HUES64 (cell line): ENCODE data around the gene LRRC41.

Experiments
- H3K27ac ChIP-seq: 2 replicates; pipeline ENCODE4 v1.7.0; 2013; ENCODE audit warnings: low read depth, low read length, inconsistent platforms
- H3K27me3 ChIP-seq: 2 replicates; pipeline ENCODE4 v1.6.1; 2013; ENCODE audit warnings: mild to moderate bottlenecking, low read length; ENCODE audit not compliant: insufficient read depth
- H3K36me3 ChIP-seq: 2 replicates; pipeline ENCODE4 v1.6.1; 2013; ENCODE audit warnings: mild to moderate bottlenecking, low read length; ENCODE audit not compliant: insufficient read depth
- H3K4me1 ChIP-seq: 2 replicates; pipeline ENCODE4 v1.6.1; 2013; ENCODE audit warnings: mild to moderate bottlenecking, low read length, moderate library complexity; ENCODE audit not compliant: insufficient read depth
- H3K4me3 ChIP-seq: 2 replicates; pipeline ENCODE4 v1.5.1; 2013; ENCODE audit warnings: mild to moderate bottlenecking, low read length, moderate library complexity
- H3K9ac ChIP-seq: 2 replicates; pipeline ENCODE4 v1.6.1; 2013; ENCODE audit warnings: mild to moderate bottlenecking, low read depth, low read length
- H3K9me3 ChIP-seq: 2 replicates; pipeline ENCODE4 v1.6.1; 2013; ENCODE audit warnings: low read depth, low read length; ENCODE audit not compliant: insufficient read depth
- WGBS: fragments of 150-250, 120-280 bp; methylation state at CpG from one replicate; pipeline ENCODE4 v1.1.7; 2013; ENCODE audit warnings: missing lambda C conversion rate; 5-methylcytosine and 5-hydroxymethylcytosine counted together

LRRC41 gene

DNA sequence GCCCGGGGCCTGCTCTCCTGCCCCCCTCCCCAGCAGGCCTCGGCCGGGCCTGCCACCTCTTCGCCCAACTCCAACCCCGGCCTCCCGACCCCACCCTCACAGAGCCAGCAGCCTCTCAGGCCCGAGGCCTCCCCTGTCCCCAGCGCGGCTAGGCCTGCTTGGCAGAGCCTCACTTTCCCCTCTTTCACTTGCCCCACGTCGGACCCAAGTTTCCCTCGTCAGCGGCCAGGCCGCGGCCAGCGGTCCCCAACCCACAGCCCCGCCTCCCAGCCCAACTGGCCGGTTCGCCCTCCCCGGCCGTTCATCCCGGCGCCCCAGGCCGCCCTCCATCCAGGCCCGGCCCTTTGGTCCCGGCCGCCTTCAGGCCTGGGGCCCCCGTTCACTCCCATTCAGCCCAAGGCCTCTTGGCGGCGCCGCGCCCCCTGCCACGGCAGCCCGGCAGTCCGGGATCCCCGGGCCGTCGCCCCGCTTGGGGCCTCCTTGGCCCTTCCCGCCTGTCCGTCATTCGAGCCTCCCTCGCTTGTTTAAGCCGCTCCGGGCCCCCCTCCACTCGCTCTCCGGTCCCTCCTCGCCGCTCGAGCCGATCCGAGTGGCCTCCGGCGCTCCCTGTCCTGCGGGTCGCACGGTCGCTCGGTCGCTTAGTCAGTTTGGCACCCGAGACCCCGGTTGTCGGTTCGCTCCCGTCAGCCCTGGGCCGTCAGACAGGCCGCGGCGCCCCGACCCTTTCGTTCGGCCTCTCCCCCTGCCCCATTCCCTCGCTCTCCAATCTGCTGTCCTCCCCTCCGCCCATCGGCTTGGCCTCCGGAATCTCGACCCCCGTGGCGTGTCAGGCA, 1.4 kb downstream of the LRRC41 start:
- Histone ChIP-seq H3K36me3 (peaks cover 14% of the 10 kb centered on the region), H3K27ac (peak overlapping the region; percentile 92), H3K4me3 (peak overlapping the region; percentile 82), H3K9ac (peak overlapping the region; percentile 92), H3K27me3 (no peaks in the 10 kb centered on the region), H3K4me1 (peaks cover 28% of the 10 kb centered on the region), H3K9me3 (no peaks in the 10 kb centered on the region)
- under 1% methylated on average over 79 of the region's 79 CpGs for WGBS

DNA sequence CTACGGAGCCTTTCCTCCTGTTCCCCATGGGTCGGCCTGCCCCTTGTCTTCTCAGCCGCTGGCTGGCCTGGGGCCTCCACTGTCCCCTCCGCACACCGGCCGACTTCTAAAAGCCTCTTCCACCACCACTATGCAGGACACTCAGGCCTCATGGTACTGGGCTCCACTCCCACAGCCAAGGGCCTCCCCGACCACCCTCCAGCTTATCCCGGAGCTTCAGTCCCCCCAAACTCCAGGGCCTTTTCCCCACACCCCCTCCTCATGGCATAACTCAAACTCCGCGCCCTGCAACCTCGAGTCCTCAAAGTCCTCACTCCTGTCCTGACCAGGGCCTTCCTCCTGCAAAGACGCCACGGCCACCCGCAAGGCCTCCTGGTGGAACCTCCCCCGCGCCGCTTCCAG, 2.0 kb downstream of the LRRC41 start:
- Histone ChIP-seq H3K27me3 (no peaks in the 10 kb centered on the region), H3K4me1 (peaks cover 25% of the 10 kb centered on the region), H3K4me3 (peak overlapping the region; percentile 82), H3K9ac (peak overlapping the region; percentile 92), H3K36me3 (peaks cover 20% of the 10 kb centered on the region), H3K9me3 (no peaks in the 10 kb centered on the region), H3K27ac (peak overlapping the region; percentile 92)
- 23% methylated on average over 17 of the region's 17 CpGs for WGBS

DNA sequence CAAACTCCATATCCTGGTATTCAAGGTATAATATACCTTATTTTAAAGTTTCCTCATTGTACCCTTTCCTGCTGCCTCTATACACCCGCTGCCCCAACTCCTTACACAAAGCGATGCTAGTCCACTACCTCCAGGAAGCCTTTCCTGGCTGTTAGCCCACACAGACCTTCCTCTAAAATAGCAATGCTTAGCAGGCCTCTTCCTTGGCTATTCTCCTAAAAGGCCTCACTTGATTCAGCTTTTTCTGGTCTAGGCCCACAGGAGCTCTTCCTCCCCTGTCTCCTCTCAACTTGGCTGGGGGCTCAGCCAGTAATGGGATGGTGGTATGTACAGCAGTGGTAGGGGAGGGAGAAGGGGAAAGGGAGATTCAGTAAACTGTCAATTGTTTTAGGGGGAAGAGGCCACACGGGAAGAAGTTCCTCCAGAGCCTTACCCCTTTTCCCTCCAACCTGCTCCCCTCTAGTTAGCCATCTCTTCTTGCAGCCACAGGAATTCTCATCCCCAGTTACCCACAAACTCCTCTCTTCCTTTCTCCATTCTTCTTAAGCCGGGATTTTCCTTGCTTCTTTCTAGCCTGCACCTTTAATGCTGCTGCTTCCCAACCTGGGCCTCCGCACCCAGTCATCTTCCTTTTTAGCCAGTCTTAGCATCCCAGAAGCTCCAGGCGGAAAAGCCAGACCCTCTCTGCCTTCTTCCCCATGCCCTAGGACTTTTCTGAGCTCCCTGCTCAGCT, 2.6 kb downstream of the LRRC41 start:
- Histone ChIP-seq H3K27me3 (no peaks in the 10 kb centered on the region), H3K9ac (peak overlapping the region; percentile 92), H3K36me3 (peaks cover 21% of the 10 kb centered on the region), H3K4me1 (peaks cover 25% of the 10 kb centered on the region), H3K27ac (peak overlapping the region; percentile 33; the same call in 1 of the 2 replicates), H3K9me3 (no peaks in the 10 kb centered on the region), H3K4me3 (peak overlapping the region; percentile 82)
- WGBS, result 64% methylated on average over 6 of the region's 6 CpGs

DNA sequence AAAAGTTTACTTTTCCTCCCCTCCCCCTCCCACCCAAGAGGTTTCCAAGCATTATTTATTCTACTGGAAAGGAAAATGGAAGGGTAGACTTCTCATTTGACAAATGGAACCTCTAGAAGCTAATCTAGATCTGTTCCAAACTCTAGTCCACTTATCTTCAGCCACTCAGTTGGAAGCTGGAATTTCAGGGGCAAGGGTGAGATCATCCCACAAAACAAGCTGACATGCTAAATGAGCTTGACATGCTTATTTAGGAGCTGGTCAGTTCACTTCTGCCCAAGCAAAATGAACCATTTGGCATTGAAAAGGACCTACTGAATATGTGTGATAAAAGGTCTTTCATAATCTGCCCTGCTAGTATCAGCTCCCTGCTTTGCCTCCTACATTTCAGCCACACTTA, 5.0 kb downstream of the LRRC41 start:
- H3K4me3 ChIP-seq, result 0 out of 2 replicates have a peak overlapping the region, but pooled peaks have one; percentile 12
- H3K36me3 ChIP-seq, result peaks cover 41% of the 10 kb centered on the region
- no peaks in the 10 kb centered on the region for H3K27me3 ChIP-seq
- H3K9ac ChIP-seq, result no peak overlapping the region
- peaks cover 25% of the 10 kb centered on the region for H3K4me1 ChIP-seq
- peak overlapping the region; percentile 64; the same call in 1 of the 2 replicates for H3K27ac ChIP-seq
- no peaks in the 10 kb centered on the region for H3K9me3 ChIP-seq

DNA sequence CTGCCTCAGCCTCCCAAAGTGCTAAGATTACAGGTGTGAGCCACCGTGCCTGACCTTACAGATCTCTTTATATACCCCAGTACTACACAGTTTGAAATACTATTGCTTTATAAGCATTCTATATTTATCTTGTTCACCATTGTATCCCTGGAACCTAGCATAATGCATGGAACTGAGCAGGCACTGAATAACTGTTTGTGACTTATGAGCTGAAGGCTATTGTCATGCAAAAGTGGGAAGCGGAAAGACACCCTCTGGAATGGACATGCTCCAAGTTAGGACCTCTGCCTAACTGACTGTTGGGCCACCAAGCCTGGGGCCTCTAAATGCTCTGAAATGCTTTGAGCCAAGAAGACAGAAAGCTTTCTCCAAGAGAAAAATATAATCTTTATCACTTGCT, 8.1 kb downstream of the LRRC41 start:
- H3K9ac ChIP-seq, result no peak overlapping the region
- H3K9me3 ChIP-seq, result no peaks in the 10 kb centered on the region
- 93% methylated on average over 2 of the region's 2 CpGs for WGBS
- peaks cover 15% of the 10 kb centered on the region for H3K4me1 ChIP-seq
- peaks cover 50% of the 10 kb centered on the region for H3K36me3 ChIP-seq
- H3K27ac ChIP-seq, result no peak overlapping the region
- no peaks in the 10 kb centered on the region for H3K27me3 ChIP-seq
- H3K4me3 ChIP-seq, result no peak overlapping the region

DNA sequence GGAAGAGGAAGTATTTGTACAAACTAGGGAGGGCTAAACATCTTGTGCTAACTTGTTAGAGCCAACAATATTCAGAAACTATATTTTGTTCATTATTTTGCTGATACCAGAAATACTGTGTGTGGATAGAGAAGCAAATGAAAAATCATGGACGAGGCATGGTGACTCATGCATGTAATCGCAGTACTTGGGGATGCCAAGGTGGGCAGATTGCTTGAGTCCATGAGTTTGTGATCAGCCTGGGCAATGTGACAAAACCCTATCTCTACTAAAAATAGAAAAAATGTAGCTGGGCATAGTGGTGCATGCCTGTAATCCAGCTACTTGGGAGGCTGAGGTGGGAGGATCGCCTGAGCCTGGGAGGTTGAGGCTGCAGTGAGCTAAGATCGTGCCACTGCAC, 13.4 kb downstream of the LRRC41 start:
- no peak overlapping the region for H3K27ac ChIP-seq
- no peak overlapping the region for H3K4me3 ChIP-seq
- 82% methylated on average over 4 of the region's 4 CpGs for WGBS
- no peak overlapping the region for H3K9ac ChIP-seq
- H3K27me3 ChIP-seq, result no peaks in the 10 kb centered on the region
- H3K9me3 ChIP-seq, result no peaks in the 10 kb centered on the region
- no peaks in the 10 kb centered on the region for H3K4me1 ChIP-seq
- peaks cover 48% of the 10 kb centered on the region for H3K36me3 ChIP-seq

DNA sequence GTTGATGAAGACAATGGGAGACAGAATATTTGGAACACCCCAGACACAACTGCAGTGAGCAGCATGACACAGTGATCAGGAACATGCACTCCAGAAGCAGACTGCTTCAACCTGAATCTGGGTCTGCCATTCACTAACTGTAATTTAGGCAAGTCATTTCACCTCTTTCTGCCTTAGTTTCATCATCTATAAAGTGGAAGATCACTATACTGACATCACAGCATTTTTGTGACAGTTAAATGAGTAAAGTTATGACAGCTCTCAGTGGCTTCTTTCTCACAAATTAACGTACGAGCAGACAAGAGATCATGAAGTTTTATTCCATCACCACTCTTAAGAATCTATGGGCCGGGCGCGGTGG, 14.3 kb downstream of the LRRC41 start:
- H3K27ac ChIP-seq, result no peak overlapping the region; the same call in 1 of the 2 replicates
- H3K9ac ChIP-seq, result no peak overlapping the region
- H3K36me3 ChIP-seq, result peaks cover 51% of the 10 kb centered on the region

DNA sequence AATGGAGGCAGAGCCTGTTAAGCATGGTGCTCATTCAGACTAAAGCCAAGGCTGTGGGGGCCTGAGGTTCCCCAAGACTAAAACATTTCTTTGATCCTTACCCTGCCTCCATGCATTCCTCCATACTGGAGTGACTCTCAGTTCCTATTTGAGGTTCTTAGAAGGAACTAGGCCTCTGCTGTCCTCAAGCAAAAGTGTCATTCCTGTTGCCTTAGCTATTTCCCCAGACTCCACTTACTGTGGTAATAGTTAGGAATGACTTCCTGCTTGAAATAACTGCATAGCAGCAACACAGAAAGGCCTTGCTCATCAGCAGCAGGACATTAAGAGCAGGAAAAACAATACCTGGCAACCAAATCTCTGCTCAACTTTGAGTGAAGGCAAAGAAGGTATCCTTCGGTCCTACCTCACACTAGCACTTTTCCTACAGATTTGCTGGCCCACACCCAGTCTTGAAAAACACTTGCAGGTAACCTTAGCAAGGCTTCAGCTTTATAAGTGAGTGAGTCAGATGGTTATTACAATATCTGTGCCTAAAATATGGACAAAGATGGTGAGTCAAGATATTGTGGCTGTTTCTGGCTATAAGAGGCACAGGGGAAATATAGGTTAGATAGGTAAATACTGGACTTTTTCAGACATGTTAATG, 14.8 kb downstream of the LRRC41 start:
- 97% methylated on average over 1 of the region's 1 CpG for WGBS
- peak overlapping the region; percentile 16; the same call in 1 of the 2 replicates for H3K27ac ChIP-seq
- H3K4me1 ChIP-seq, result no peaks in the 10 kb centered on the region
- no peaks in the 10 kb centered on the region for H3K27me3 ChIP-seq
- no peak overlapping the region for H3K4me3 ChIP-seq
- H3K9me3 ChIP-seq, result no peaks in the 10 kb centered on the region
- H3K9ac ChIP-seq, result no peak overlapping the region
- H3K36me3 ChIP-seq, result peaks cover 49% of the 10 kb centered on the region

More for the DNA sequence above, 14.3 kb downstream of the LRRC41 start:
- H3K4me1 ChIP-seq, result no peaks in the 10 kb centered on the region
- H3K4me3 ChIP-seq, result no peak overlapping the region
- WGBS, result 94% methylated on average over 5 of the region's 5 CpGs
- H3K27me3 ChIP-seq, result no peaks in the 10 kb centered on the region
- H3K9me3 ChIP-seq, result no peaks in the 10 kb centered on the region

DNA sequence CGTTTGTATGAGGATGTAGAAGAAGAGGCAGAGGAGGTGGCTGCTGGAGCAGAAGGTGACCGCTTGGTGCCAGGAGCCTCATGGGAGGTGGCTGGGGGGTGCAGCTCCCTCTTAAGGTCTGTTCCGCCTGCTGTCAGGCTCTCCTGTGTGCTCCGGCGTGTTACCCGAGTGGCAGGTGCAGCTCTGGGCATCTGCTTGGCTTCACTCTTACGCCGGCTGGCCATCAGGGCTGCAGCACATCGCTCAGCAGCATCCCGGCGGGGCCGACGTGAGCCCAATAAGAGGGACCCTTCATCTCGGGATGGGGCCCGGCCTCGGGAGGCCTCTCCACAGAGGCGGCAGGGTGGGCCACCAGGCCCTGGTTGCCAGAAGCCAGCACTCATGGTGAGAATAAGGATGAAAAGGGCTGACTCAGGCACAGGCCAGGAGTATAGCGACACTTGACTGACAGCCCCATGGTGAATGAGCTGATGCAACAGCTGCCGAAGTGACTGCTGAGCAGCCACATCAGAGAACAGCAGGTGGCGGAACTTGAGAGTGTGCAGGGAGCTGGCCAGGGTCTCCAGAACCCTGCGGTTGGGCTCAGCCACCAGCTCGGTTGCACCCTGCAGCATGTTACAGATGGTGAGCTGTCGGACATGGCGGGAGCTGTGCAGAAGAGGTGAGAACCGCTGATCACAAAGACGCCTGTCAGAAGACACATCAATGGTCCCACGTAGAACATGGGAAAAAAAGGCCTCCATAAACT, 17.5 kb downstream of the LRRC41 start:
- 90% methylated on average over 27 of the region's 27 CpGs for WGBS
- no peak overlapping the region for H3K9ac ChIP-seq
- H3K4me1 ChIP-seq, result no peaks in the 10 kb centered on the region
- no peaks in the 10 kb centered on the region for H3K27me3 ChIP-seq
- no peaks in the 10 kb centered on the region for H3K9me3 ChIP-seq
- no peak overlapping the region for H3K4me3 ChIP-seq
- 0 out of 2 replicates have a peak overlapping the region, but pooled peaks have one; percentile 42 for H3K27ac ChIP-seq
- peaks cover 56% of the 10 kb centered on the region for H3K36me3 ChIP-seq

DNA sequence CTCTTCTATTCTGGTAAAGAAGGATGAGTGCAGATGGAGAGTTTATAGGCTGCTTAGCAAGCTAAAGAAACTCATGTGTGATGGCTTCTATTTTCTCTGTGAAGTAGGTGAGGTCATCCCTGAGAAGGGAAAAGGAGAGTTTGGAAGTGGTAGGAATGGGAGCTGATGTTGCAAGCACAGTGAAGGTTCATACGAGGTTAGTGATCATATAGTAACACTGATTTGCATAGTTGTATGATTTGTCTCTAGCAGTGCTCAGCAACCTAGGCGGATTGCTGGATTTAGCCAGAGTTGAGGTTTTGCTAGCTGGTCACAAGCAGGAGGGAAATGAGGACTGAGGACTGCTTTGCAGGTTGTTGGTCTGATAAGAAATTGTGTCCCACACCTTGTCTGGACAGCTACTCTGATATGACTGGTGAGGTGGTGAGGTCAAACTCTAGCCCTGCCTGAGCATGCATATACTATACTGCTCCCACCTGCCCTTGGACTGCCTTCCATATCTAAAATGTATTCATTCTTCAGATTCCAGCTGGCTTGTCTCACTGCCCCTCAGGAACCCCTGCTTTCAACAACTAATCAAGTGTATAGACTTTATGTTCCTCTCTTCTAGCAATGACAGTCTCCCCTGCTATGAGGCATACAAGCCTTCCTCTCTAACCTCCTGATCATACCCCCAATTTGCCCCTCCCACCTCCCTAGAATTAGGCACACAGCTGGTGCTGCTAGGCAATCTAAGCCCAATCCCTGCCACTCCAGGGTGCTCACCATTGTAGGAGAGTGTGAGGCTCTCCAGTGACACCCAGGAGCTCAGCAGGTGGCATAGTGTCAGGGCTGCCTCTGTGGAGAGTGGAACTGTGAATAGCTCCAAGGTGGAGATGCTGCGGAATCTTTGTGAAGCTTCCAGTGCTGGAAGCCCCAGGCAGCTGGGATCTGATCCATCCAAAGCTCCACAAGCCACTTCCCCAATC, 18.5 kb downstream of the LRRC41 start:
- 93% methylated on average over 3 of the region's 3 CpGs for WGBS
- Histone ChIP-seq H3K27me3 (no peaks in the 10 kb centered on the region), H3K27ac (no peak overlapping the region), H3K36me3 (peaks cover 66% of the 10 kb centered on the region), H3K4me1 (no peaks in the 10 kb centered on the region), H3K4me3 (no peak overlapping the region), H3K9ac (no peak overlapping the region), H3K9me3 (no peaks in the 10 kb centered on the region)
